Measurements from ENCODE around the gene MYL11.

- TF ChIP-seq CTCF (IDR thresholded peaks at IDR 0.05; ENCODE audit: low read length) (no peak), EZH2 (optimal IDR thresholded peaks at IDR 0.05; ENCODE audit: low read depth, low read length) (no peak)
Measured at GRCh38 chr16:30421010-30421409, 46.4 kb downstream of the MYL11 start.
